GM19397 (cell line): ENCODE results near the gene ZNF444.

Experiments
- ATAC-seq: cut with Tn5 transposase; IDR thresholded peaks from one replicate; pipeline ENCODE4 v1.9.1; 2021; ENCODE audit warnings: mild to moderate bottlenecking, moderate library complexity; ENCODE audit not compliant: unreplicated experiment

ZNF444 gene

GRCh38 chr19:56106993-56107392 lies 34.1 kb upstream of the ZNF444 start:
- ATAC-seq: no peak

GRCh38 chr19:56107626-56108351 lies 33.3 kb upstream of the ZNF444 start:
- ATAC-seq: no peak

GRCh38 chr19:56108447-56109195 lies 32.5 kb upstream of the ZNF444 start:
- ATAC-seq: no peak

GRCh38 chr19:56109226-56109625 lies 31.9 kb upstream of the ZNF444 start:
- no peak for ATAC-seq

- no peak for ATAC-seq
Observed at GRCh38 chr19:56110515-56111448, 30.3 kb upstream of the ZNF444 start.

- peak; percentile 71 for ATAC-seq
Observed at GRCh38 chr19:56111601-56112312, 29.3 kb upstream of the ZNF444 start.

GRCh38 chr19:56112313-56112709 lies 28.8 kb upstream of the ZNF444 start:
- ATAC-seq: no peak

- no peak for ATAC-seq
Observed at GRCh38 chr19:56113074-56113632, 27.9 kb upstream of the ZNF444 start.

- no peak for ATAC-seq
Observed at GRCh38 chr19:56114051-56114777, 26.9 kb upstream of the ZNF444 start.

- ATAC-seq: no peak
Observed at GRCh38 chr19:56114778-56115110, 26.3 kb upstream of the ZNF444 start.

GRCh38 chr19:56115490-56115889 lies 25.6 kb upstream of the ZNF444 start:
- no peak for ATAC-seq

- ATAC-seq: no peak
Observed at GRCh38 chr19:56116606-56117005, 24.5 kb upstream of the ZNF444 start.

- ATAC-seq: no peak
Observed at GRCh38 chr19:56117376-56117884, 23.7 kb upstream of the ZNF444 start.

GRCh38 chr19:56117889-56118288 lies 23.2 kb upstream of the ZNF444 start:
- ATAC-seq: no peak

GRCh38 chr19:56118666-56119581 lies 22.2 kb upstream of the ZNF444 start:
- no peak for ATAC-seq

- no peak for ATAC-seq
Observed at GRCh38 chr19:56119582-56119978, 21.5 kb upstream of the ZNF444 start.

GRCh38 chr19:56120002-56120370 lies 21.1 kb upstream of the ZNF444 start:
- no peak for ATAC-seq

GRCh38 chr19:56120371-56121179 lies 20.5 kb upstream of the ZNF444 start:
- peak; percentile 37 for ATAC-seq
